Thyroid gland (tissue), 4 donors: ENCODE results near the gene ST8SIA1.

Experiments
- CTCF ChIP-seq, 6 experiments: fragments of 200-600 bp in 3 of 6; fragments of 450-650 bp in 3 of 6; sonication (generic) in 3 of 6; IDR thresholded peaks; one replicate each; pipeline ENCODE4 v1.5.1; 2016 to 2019; ENCODE audit warnings: antibody characterized with exemption in 6 of 6, mild to moderate bottlenecking in 2 of 6, inconsistent platforms in 1 of 6, moderate library complexity in 1 of 6
- POLR2A ChIP-seq, 2 donors: fragments of 450-650 bp; IDR thresholded peaks; one replicate each; pipeline ENCODE4 v1.6.1; 2017; ENCODE audit warnings: antibody characterized with exemption in 2 of 2, mild to moderate bottlenecking in 2 of 2, moderate library complexity in 1 of 2

DNA sequence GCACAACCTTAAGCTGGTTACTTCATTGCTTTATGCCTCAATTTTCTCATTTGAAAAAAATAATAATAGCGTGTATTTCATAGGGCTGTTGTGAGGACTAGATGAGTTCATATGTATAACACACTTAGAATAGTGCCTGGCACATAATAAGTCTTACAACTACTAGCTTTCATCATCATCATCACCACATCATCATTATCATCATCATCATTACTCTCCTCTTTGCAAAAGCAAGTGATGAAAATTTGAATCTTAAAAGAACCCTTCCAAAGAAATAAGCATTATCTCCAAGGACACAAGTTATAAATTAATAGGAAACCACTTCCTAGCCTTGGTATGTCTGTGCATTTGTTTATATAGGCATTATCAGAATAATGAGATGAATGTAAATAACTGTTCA, 117.0 kb downstream of the ST8SIA1 start:
- TF ChIP-seq CTCF (IDR thresholded peaks at IDR 0.05) (no peak), POLR2A (IDR thresholded peaks at IDR 0.05) (no peak)
